Fibroblast of mammary gland (primary cell): Measurements from ENCODE around the gene RFC3.

ENCODE experiments used
- DNase-seq: peaks from one replicate; pipeline ENCODE4 v3.0.0-alpha.2; 2010; ENCODE audit warnings: low read depth
- H3K4me3 ChIP-seq: 2 replicates; pipeline ENCODE4 v1.5.1; 2011; ENCODE audit warnings: low read depth, mild to moderate bottlenecking, low read length, moderate library complexity; ENCODE audit not compliant: control insufficient read depth
- TF ChIP-seq, protein P1 (sequence below): conservative IDR thresholded peaks from 2 replicates; pipeline ENCODE4 v1.5.1; 2011; ENCODE audit warnings: low read depth, low read length, inconsistent platforms; ENCODE audit not compliant: control insufficient read depth, insufficient read depth

The RFC3 gene

DNA sequence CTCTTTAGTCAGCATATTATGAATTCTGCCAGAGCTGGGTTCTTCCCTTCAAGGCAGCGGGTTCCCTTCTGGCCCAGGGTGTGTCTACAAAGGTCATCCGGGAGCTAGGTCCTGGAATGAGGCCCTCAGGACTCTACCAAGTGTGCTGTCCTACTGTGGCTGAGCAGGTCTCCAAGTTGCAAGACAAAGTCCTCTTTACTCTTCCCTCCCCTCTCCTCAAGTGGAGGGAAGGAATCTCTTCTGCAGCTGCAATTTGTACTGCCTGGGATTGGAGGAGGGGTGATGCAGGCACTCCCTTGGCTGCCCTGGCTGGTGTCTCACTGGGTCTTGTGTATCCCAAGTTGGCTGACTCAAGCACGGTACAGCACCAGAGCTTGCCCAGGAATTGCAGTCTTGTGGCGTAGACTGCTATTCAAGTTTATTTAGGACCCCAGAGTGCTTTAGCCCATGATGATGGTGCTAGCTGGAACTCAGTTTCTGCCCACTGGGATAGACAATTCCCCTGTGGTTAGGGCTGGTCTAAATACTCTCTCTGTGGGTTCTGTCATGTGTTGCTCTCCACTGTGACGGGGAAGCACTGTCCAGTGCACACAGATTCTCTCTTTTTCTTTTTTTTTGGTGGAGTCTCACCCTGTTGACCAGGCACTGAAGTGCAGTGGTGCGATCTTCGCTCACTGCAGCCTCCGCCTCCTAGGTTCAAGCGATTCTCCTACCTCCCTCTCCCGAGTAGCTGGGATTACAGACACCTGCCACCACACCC is 28.5 kb downstream of the RFC3 start:
- TF ChIP-seq, protein P1, sequence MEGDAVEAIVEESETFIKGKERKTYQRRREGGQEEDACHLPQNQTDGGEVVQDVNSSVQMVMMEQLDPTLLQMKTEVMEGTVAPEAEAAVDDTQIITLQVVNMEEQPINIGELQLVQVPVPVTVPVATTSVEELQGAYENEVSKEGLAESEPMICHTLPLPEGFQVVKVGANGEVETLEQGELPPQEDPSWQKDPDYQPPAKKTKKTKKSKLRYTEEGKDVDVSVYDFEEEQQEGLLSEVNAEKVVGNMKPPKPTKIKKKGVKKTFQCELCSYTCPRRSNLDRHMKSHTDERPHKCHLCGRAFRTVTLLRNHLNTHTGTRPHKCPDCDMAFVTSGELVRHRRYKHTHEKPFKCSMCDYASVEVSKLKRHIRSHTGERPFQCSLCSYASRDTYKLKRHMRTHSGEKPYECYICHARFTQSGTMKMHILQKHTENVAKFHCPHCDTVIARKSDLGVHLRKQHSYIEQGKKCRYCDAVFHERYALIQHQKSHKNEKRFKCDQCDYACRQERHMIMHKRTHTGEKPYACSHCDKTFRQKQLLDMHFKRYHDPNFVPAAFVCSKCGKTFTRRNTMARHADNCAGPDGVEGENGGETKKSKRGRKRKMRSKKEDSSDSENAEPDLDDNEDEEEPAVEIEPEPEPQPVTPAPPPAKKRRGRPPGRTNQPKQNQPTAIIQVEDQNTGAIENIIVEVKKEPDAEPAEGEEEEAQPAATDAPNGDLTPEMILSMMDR = no peak
- DNase-seq = no peak
- H3K4me3 ChIP-seq = no peak overlapping the region

DNA sequence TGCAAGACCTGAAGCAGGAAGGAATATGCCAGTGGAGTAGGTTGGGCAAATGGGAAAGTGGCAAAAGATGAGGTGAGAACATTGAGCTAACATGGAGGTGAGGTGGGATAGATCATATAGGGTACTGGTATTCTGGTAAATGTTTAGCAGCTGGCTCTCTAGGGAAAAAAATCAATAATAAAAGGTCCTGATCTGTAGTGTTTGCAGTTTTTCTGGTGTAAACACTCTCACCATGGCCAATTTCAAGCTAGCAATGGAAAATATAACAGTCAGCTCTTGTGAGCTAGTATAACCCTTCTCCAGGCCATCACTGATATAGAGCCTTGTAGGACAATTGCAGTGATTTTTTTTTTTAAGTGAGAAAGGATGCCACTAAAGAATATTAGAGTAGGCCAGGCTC is 31.3 kb downstream of the RFC3 start:
- TF ChIP-seq, protein P1 = no peak
- no peak overlapping the region for H3K4me3 ChIP-seq
- DNase-seq = no peak

DNA sequence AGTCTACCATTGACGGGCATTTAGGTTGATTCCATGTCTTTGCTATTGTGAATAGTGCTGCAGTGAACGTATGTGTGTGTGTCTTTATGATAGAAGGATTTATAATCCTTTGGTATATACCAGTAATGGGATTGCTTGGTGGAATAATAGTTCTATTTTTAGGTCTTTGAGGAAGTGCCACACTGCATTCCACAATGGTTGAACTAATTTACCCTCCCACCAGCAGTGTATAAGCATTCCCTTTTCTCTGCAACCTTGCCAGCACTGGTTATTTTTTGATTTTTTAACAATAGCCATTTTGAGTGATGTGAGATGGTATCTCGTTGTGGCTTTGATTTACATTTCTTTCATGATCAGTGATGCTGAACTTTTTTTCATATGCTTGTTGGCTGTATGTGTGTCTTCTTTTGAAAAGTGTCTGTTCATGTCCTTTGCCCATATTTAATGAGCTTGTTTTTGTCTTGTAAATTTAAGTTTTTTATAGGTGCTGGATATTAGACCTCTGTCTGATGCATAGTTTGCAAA is 37.5 kb downstream of the RFC3 start:
- H3K4me3 ChIP-seq = no peak overlapping the region
- no peak for DNase-seq
- TF ChIP-seq, protein P1 = no peak

DNA sequence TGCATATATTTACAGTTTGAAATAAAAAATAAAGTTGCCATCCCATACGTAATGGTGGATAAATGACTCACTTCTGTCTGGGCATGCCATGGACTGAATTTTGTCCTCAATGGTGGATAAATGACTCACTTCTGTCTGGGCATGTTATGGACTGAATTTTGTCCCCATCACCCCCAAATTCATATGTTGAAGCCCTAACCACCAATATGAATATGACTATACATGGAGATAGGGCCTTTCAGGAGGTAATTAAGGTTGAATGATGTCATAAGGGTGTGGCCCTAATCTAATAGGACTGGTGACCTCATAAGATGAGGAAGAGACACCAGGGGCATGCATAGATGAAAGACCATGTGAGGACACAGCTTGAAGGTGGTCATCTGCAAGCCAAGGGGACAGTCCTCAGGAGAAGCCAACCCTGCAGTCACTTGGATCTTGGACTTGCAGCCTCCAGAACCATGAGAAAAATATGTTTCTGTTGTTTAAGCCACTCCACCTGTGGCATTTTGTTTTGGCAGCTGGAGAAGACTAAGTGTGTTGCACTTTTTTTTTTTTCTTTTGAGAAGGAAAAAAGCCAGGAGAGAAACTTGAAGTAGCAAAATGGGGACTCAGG is 41.8 kb downstream of the RFC3 start:
- no peak overlapping the region for H3K4me3 ChIP-seq
- DNase-seq = peak; percentile 33
- TF ChIP-seq, protein P1 = no peak

DNA sequence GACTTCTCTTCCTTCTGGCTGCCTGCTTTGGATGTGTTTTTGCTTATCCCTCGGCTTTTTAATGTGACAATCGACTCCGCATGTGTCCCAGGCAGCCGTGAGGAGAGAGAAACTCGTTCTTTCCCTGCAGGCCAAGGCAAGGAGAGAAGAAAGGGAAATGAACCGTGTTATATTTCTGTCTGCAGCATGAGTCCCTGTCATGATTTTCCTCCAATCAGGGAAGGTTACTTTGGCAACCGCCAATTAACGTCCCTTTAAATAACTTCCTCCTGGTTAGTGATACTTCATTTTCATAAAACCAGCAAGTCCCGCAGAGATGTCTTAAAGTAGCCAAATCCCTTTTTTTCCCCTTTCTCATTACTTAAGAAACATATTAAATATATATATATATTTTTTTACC is 42.6 kb downstream of the RFC3 start:
- TF ChIP-seq, protein P1 = no peak
- DNase-seq = no peak
- H3K4me3 ChIP-seq = no peak overlapping the region

DNA sequence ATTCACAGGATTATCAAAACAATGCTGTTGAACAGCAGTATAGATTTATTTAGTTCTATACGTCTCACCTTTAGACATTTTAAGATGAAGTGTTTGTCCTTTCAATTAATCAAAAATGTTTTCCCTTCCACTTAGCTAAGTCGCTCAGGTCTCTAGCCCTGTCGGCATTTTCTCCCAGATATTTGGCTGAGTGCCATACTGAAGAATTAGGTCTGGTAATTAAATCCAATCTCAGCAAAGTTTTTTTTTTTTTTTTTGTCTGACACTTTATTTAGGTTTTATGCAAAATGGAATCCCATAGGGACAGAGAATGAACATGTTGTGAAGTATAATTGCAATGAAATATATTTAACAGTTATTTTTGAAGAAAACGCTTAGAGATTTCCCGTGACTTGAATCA is 44.1 kb downstream of the RFC3 start:
- no peak overlapping the region for H3K4me3 ChIP-seq
- TF ChIP-seq, protein P1 = no peak
- DNase-seq = no peak
